DOHH2 (cell line): Measurements from ENCODE around the gene NFKBIL1.

ENCODE experiments used
- H3F3A ChIP-seq: fragments of 200-600 bp; sonication (generic), shearing (Covaris generic); 2 replicates; pipeline ENCODE4 v1.6.0; 2016; ENCODE audit warnings: antibody characterized with exemption, mild to moderate bottlenecking; ENCODE audit not compliant: control insufficient read depth, insufficient read depth
- H3K27ac ChIP-seq: fragments of 200-600 bp; sonication (generic); 2 replicates; pipeline ENCODE4 v1.5.1; 2014; ENCODE audit warnings: low read depth, mild to moderate bottlenecking, low read length, moderate library complexity
- H3K27me3 ChIP-seq: fragments of 200-600 bp; sonication (generic); 2 replicates; pipeline ENCODE4 v1.6.1; 2014; ENCODE audit warnings: mild to moderate bottlenecking, low read length, mixed read lengths; ENCODE audit not compliant: control insufficient read depth
- H3K36me3 ChIP-seq: fragments of 200-600 bp; sonication (generic); 2 replicates; pipeline ENCODE4 v1.6.1; 2014; ENCODE audit warnings: mild to moderate bottlenecking, low read length, moderate library complexity, mixed read lengths; ENCODE audit not compliant: control insufficient read depth
- H3K4me1 ChIP-seq: fragments of 200-600 bp; sonication (generic); 2 replicates; pipeline ENCODE4 v1.6.1; 2014; ENCODE audit warnings: mild to moderate bottlenecking, low read length, mixed read lengths; ENCODE audit not compliant: control insufficient read depth
- H3K4me2 ChIP-seq: fragments of 200-600 bp; sonication (generic); 2 replicates; pipeline ENCODE4 v1.6.0; 2014; ENCODE audit warnings: mild to moderate bottlenecking, low read length, moderate library complexity
- H3K4me3 ChIP-seq: fragments of 200-600 bp; sonication (generic); 2 replicates; pipeline ENCODE4 v1.5.1; 2014; ENCODE audit warnings: mild to moderate bottlenecking, low read length, mixed read lengths
- H3K79me2 ChIP-seq: fragments of 200-600 bp; sonication (generic); 2 replicates; pipeline ENCODE4 v1.6.1; 2014; ENCODE audit warnings: mild to moderate bottlenecking, low read length, mixed read lengths; ENCODE audit not compliant: control insufficient read depth
- H3K9me2 ChIP-seq: fragments of 200-600 bp; sonication (generic); replicated peaks from 2 replicates; pipeline ENCODE4 v1.6.1; 2014; ENCODE audit warnings: mild to moderate bottlenecking, low read length, mixed read lengths; ENCODE audit not compliant: control insufficient read depth
- H3K9me3 ChIP-seq: fragments of 200-600 bp; sonication (generic); 2 replicates; pipeline ENCODE4 v1.6.1; 2014; ENCODE audit warnings: antibody characterized with exemption, low read length, mixed read lengths; ENCODE audit not compliant: control insufficient read depth, insufficient read depth
- H4K20me1 ChIP-seq: fragments of 200-600 bp; sonication (generic); 2 replicates; pipeline ENCODE4 v1.6.0; 2014; ENCODE audit warnings: low read depth, mild to moderate bottlenecking, antibody characterized with exemption, low read length, moderate library complexity; ENCODE audit not compliant: control insufficient read depth, insufficient read depth
- EZH2phosphoT487 ChIP-seq: fragments of 200-600 bp; sonication (generic); IDR thresholded peaks from 2 replicates; pipeline ENCODE4 v1.6.1; 2017; ENCODE audit warnings: borderline replicate concordance, mild to moderate bottlenecking, antibody characterized with exemption, low read length, moderate library complexity, mixed read lengths
- TF ChIP-seq, protein P1 (sequence below): fragments of 200-600 bp; sonication (generic); IDR thresholded peaks from one replicate; pipeline ENCODE4 v1.5.1; 2014; ENCODE audit warnings: antibody characterized with exemption, mild to moderate bottlenecking, low read depth, low read length; ENCODE audit not compliant: poor library complexity, severe bottlenecking

The NFKBIL1 gene

DNA sequence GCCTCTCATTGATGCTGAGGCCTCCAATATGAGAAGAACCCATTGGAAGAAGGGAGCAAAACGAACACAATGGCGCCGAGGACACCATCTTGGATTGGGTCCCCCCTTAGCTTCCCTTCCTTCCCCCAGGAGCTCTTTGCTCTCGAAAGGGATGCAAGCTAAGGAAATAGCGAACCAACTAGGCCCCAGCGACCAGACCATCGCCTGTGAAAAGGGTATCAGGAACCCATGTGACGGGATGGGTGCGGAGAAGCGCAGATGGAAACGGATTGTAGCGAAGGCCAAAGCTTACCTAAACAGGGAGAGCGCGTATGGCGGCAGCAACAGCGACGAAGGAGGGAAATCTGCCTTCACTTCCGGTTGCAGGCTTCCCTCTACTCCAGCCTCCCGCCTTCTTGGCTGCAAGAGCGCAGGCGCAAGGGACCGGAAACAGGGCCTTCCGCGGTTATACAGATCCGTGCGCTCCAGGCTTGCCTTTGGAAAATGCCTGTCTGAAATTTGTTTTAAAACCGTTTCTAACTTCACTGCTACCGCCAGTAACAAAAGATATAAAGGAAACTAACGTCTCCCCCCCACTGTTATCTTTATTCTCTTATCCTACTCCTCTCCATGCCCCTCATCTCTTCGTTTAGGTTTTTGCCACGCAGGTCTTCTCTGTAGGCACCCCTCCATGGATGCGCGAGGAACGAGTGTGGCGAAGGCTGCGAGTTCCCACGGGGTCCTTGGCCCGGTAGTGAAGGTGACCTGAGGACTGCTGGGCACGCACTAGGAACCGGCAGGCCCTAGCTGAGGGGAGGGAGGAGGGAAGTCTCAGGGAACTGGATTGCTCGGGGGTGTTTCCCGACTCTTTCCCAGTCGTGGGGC, 5.5 kb upstream of the NFKBIL1 start, which contains the start of gene DDX39B:
DDX39B (minus strand) TSS at position 346 of the 864 bp plus-strand sequence. CDS start 1,471 bp downstream, outside the sequence.
- Histone ChIP-seq H3F3A (peaks cover 20% of the 10 kb centered on the region), H4K20me1 (peaks cover 28% of the 10 kb centered on the region), H3K79me2 (peaks cover 68% of the 10 kb centered on the region)

DNA sequence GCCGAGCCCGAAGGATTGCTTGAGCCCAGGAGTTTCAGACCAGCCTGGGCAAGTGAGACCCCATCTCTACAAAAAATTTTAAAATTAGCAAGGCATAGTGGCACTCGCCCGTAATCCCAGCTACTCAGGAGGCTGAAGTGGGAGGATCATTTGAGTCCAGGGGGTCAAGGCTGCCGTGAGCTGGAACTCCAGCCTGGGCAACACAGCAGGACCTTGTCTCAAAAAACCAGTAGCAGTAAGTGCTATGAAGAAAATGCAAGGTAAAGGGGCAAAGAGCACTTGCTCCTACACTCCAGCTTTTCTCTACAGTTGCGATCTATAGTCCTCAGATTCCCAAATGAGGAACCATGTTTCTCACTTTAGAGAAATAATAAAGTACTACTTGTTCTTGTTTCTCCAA, 3.8 kb upstream of the NFKBIL1 start:
- H4K20me1 ChIP-seq = peaks cover 24% of the 10 kb centered on the region
- peaks cover 48% of the 10 kb centered on the region for H3K36me3 ChIP-seq
- peaks cover 62% of the 10 kb centered on the region for H3K4me1 ChIP-seq
- TF ChIP-seq EZH2phosphoT487 = no peak
- TF ChIP-seq, protein P1, sequence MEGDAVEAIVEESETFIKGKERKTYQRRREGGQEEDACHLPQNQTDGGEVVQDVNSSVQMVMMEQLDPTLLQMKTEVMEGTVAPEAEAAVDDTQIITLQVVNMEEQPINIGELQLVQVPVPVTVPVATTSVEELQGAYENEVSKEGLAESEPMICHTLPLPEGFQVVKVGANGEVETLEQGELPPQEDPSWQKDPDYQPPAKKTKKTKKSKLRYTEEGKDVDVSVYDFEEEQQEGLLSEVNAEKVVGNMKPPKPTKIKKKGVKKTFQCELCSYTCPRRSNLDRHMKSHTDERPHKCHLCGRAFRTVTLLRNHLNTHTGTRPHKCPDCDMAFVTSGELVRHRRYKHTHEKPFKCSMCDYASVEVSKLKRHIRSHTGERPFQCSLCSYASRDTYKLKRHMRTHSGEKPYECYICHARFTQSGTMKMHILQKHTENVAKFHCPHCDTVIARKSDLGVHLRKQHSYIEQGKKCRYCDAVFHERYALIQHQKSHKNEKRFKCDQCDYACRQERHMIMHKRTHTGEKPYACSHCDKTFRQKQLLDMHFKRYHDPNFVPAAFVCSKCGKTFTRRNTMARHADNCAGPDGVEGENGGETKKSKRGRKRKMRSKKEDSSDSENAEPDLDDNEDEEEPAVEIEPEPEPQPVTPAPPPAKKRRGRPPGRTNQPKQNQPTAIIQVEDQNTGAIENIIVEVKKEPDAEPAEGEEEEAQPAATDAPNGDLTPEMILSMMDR = no peak
- no peaks in the 10 kb centered on the region for H3K9me2 ChIP-seq
- peak overlapping the region; percentile 98; the same call in 1 of the 2 replicates for H3K4me3 ChIP-seq
- peaks cover 25% of the 10 kb centered on the region for H3F3A ChIP-seq
- peaks cover 61% of the 10 kb centered on the region for H3K79me2 ChIP-seq
- H3K9me3 ChIP-seq = no peaks in the 10 kb centered on the region
- H3K27me3 ChIP-seq = no peaks in the 10 kb centered on the region
- H3K27ac ChIP-seq = no peak overlapping the region
- peak overlapping the region; percentile 70; the same call in 1 of the 2 replicates for H3K4me2 ChIP-seq

More for the DNA sequence above, 5.5 kb upstream of the NFKBIL1 start, which contains the start of gene DDX39B:
- Histone ChIP-seq H3K27me3 (no peaks in the 10 kb centered on the region), H3K9me3 (no peaks in the 10 kb centered on the region), H3K4me1 (peaks cover 54% of the 10 kb centered on the region), H3K9me2 (no peaks in the 10 kb centered on the region), H3K36me3 (peaks cover 61% of the 10 kb centered on the region), H3K4me2 (peak within 1 kb of the TSS; percentile 70), H3K27ac (peak within 1 kb of the TSS; percentile 88), H3K4me3 (peak within 1 kb of the TSS; percentile 98)
- TF ChIP-seq EZH2phosphoT487 = no peak
- TF ChIP-seq, protein P1 = peak; percentile 16

DNA sequence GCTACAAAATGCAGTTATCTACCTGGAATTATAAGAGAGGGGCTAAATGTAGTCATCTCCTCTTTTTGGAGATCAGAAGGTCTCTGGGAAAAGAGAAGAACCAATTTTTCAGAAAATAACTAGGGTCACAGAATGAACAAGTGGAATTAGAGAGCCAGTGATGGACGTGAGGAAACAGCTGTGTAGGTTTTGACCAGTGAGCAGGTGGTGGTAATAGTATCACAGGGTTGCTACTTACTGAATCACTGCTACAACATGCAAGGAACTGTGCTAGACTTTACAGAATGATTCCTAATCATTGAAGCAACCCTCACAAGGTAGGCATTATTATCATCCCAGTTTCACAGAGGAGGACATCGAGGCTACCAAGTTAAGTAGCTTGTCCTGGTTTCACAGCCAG, 2.7 kb upstream of the NFKBIL1 start:
- H3K4me3 ChIP-seq = no peak overlapping the region
- H3K9me3 ChIP-seq = no peaks in the 10 kb centered on the region
- peaks cover 43% of the 10 kb centered on the region for H3K36me3 ChIP-seq
- no peaks in the 10 kb centered on the region for H3K27me3 ChIP-seq
- H3K9me2 ChIP-seq = no peaks in the 10 kb centered on the region
- no peak for TF ChIP-seq EZH2phosphoT487
- TF ChIP-seq, protein P1 = no peak
- H3K27ac ChIP-seq = no peak overlapping the region
- H3K4me2 ChIP-seq = peak overlapping the region; percentile 6; the same call in 1 of the 2 replicates
- H4K20me1 ChIP-seq = peaks cover 13% of the 10 kb centered on the region; the same call in 1 of the 2 replicates
- H3K79me2 ChIP-seq = peaks cover 50% of the 10 kb centered on the region
- H3K4me1 ChIP-seq = peaks cover 62% of the 10 kb centered on the region
- H3F3A ChIP-seq = peaks cover 22% of the 10 kb centered on the region
